H9 (cell line): ENCODE data around the gene AOC1. TPM values are rescaled to one million over a fixed set of nuclear protein-coding genes. Genes with fewer than 3 reads are reported as not detected.
A peak's percentile ranks its signal among the peaks of the same experiment; 100 is the strongest.

Source experiments
- DNase-seq: peaks from one replicate; pipeline ENCODE4 v3.0.0-alpha.2; 2017
- H2AFZ ChIP-seq: one replicate; pipeline ENCODE4 v1.6.1; 2013; ENCODE audit warnings: mild to moderate bottlenecking, low read length, control low read depth, moderate library complexity
- H2AK5ac ChIP-seq: 2 replicates; pipeline ENCODE4 v1.6.1; 2013; ENCODE audit warnings: low read length, control low read depth, mixed read lengths; ENCODE audit not compliant: insufficient read length
- H2BK120ac ChIP-seq: one replicate; pipeline ENCODE4 v1.6.1; 2013; ENCODE audit warnings: low read depth, mild to moderate bottlenecking, low read length, control low read depth, inconsistent platforms; ENCODE audit not compliant: poor library complexity, severe bottlenecking
- H2BK12ac ChIP-seq: 2 replicates; pipeline ENCODE4 v1.6.1; 2013; ENCODE audit warnings: low read length, control low read depth, mixed read lengths, low read depth; ENCODE audit not compliant: insufficient read length
- H2BK15ac ChIP-seq: 2 replicates; pipeline ENCODE4 v1.6.1; 2013; ENCODE audit warnings: low read depth, low read length, control low read depth
- H2BK20ac ChIP-seq: one replicate; pipeline ENCODE4 v1.6.1; 2013; ENCODE audit warnings: low read depth, mild to moderate bottlenecking, low read length, control low read depth, inconsistent platforms; ENCODE audit not compliant: poor library complexity, severe bottlenecking
- H2BK5ac ChIP-seq: 2 replicates; pipeline ENCODE4 v1.6.1; 2013; ENCODE audit warnings: low read length, control low read depth, mixed read lengths; ENCODE audit not compliant: insufficient read length
- H3K14ac ChIP-seq: 2 replicates; pipeline ENCODE4 v1.6.1; 2013; ENCODE audit warnings: low read length, control low read depth; ENCODE audit not compliant: insufficient read depth
- H3K18ac ChIP-seq: 2 replicates; pipeline ENCODE4 v1.6.1; 2013; ENCODE audit warnings: low read depth, mild to moderate bottlenecking, mixed read lengths, low read length, control low read depth; ENCODE audit not compliant: insufficient read length
- H3K23ac ChIP-seq: 2 replicates; pipeline ENCODE4 v1.6.1; 2013; ENCODE audit warnings: low read length, control low read depth, mixed read lengths, low read depth; ENCODE audit not compliant: insufficient read length
- H3K23me2 ChIP-seq: 2 replicates; pipeline ENCODE4 v1.6.1; 2013; ENCODE audit warnings: low read depth, mild to moderate bottlenecking, mixed read lengths, low read length, control low read depth; ENCODE audit not compliant: insufficient read length, poor library complexity, severe bottlenecking
- H3K27ac ChIP-seq: 2 replicates; pipeline ENCODE4 v1.5.1; 2013; ENCODE audit warnings: low read length, control low read depth, mixed read lengths, low read depth; ENCODE audit not compliant: insufficient read length
- H3K27me3 ChIP-seq: 2 replicates; pipeline ENCODE4 v1.6.1; 2013; ENCODE audit warnings: low read length, control low read depth, inconsistent platforms; ENCODE audit not compliant: insufficient read depth
- H3K4ac ChIP-seq: 2 replicates; pipeline ENCODE4 v1.6.1; 2013; ENCODE audit warnings: low read depth, mild to moderate bottlenecking, control low read depth, inconsistent platforms, low read length, moderate library complexity
- H3K4me1 ChIP-seq: 2 replicates; pipeline ENCODE4 v1.6.1; 2013; ENCODE audit warnings: low read length, control low read depth, inconsistent platforms; ENCODE audit not compliant: insufficient read depth
- H3K4me2 ChIP-seq: 2 replicates; pipeline ENCODE4 v1.6.1; 2013; ENCODE audit warnings: low read length, control low read depth, mixed read lengths; ENCODE audit not compliant: insufficient read length, insufficient read depth
- H3K56ac ChIP-seq: 2 replicates; pipeline ENCODE4 v1.6.1; 2013; ENCODE audit warnings: low read depth, mild to moderate bottlenecking, mixed read lengths, low read length, control low read depth; ENCODE audit not compliant: insufficient read length
- H3K79me1 ChIP-seq: 2 replicates; pipeline ENCODE4 v1.6.1; 2013; ENCODE audit warnings: low read depth, mild to moderate bottlenecking, moderate library complexity, low read length, control low read depth, inconsistent platforms; ENCODE audit not compliant: insufficient read depth, poor library complexity, severe bottlenecking
- H3K79me2 ChIP-seq: 2 replicates; pipeline ENCODE4 v1.6.1; 2013; ENCODE audit warnings: low read length, control low read depth, inconsistent platforms; ENCODE audit not compliant: insufficient read depth
- H3K9ac ChIP-seq: 2 replicates; pipeline ENCODE4 v1.6.1; 2013; ENCODE audit warnings: low read length, control low read depth, mixed read lengths; ENCODE audit not compliant: insufficient read length; ENCODE audit errors: extremely low read depth
- H3K9me3 ChIP-seq: one replicate; pipeline ENCODE4 v1.6.1; 2013; ENCODE audit warnings: low read depth, low read length, inconsistent platforms; ENCODE audit not compliant: control insufficient read depth
- H3T11ph ChIP-seq: one replicate; pipeline ENCODE4 v1.6.1; 2013; ENCODE audit warnings: mild to moderate bottlenecking, low read length, control low read depth, inconsistent platforms
- H4K20me1 ChIP-seq: one replicate; pipeline ENCODE4 v1.6.1; 2013; ENCODE audit not compliant: control insufficient read depth, insufficient read length, insufficient read depth
- H4K5ac ChIP-seq: 2 replicates; pipeline ENCODE4 v1.6.1; 2013; ENCODE audit warnings: low read depth, mild to moderate bottlenecking, mixed read lengths, low read length, control low read depth; ENCODE audit not compliant: insufficient read length
- H4K8ac ChIP-seq: replicated peaks from 2 replicates; pipeline ENCODE4 v1.6.1; 2013; ENCODE audit warnings: low read length, control low read depth, mixed read lengths, low read depth; ENCODE audit not compliant: insufficient read length
- H4K91ac ChIP-seq: 2 replicates; pipeline ENCODE4 v1.6.1; 2013; ENCODE audit warnings: low read depth, mild to moderate bottlenecking, moderate library complexity, mixed read lengths, low read length, control low read depth; ENCODE audit not compliant: insufficient read length
- H3K27ac Mint-ChIP-seq, 3 experiments: 2 replicates in 2 of 3; 3 replicates in 1 of 3; pipeline ENCODE4 v1.8.0; 2020 to 2021; ENCODE audit warnings: mixed read lengths in 3 of 3, mild to moderate bottlenecking in 1 of 3, moderate library complexity in 1 of 3
- H3K27me3 Mint-ChIP-seq: 2 replicates; pipeline ENCODE4 v1.8.0; 2021; ENCODE audit warnings: low read depth, mild to moderate bottlenecking, moderate library complexity, mixed read lengths
- H3K36me3 Mint-ChIP-seq, 3 experiments: 2 replicates in 2 of 3; 3 replicates in 1 of 3; pipeline ENCODE4 v1.8.0; 2020 to 2021; ENCODE audit warnings: low read depth in 3 of 3, mixed read lengths in 3 of 3; ENCODE audit not compliant: insufficient read depth in 1 of 3
- H3K4me1 Mint-ChIP-seq, 2 experiments: 2 replicates each; pipeline ENCODE4 v1.8.0; 2020; ENCODE audit warnings: mixed read lengths in 2 of 2
- H3K4me3 Mint-ChIP-seq, 2 experiments: 2 replicates in 1 of 2; 3 replicates in 1 of 2; pipeline ENCODE4 v1.8.0; 2020 to 2021; ENCODE audit warnings: mild to moderate bottlenecking in 2 of 2, mixed read lengths in 2 of 2, moderate library complexity in 1 of 2
- H3K9me3 Mint-ChIP-seq, 2 experiments: 2 replicates in 1 of 2; 3 replicates in 1 of 2; pipeline ENCODE4 v1.8.0; 2020; ENCODE audit warnings: mild to moderate bottlenecking in 2 of 2, mixed read lengths in 2 of 2, moderate library complexity in 1 of 2
- WGBS: extraction: QIAGEN DNeasy Blood & Tissue Kit; methylation state at CpG from one replicate; pipeline ENCODE4 v1.1.7; 2013; ENCODE audit warnings: missing lambda C conversion rate, low lambda C conversion rate, mixed read lengths; ENCODE audit not compliant: insufficient read length; ENCODE audit errors: extremely low coverage; 5-methylcytosine and 5-hydroxymethylcytosine counted together
- total RNA-seq: library from RNA; stranded (reverse); gene quantifications from 2 replicates; pipeline ENCODE4 v1.2.1, GENCODE V29; 2021
- TF ChIP-seq, protein P1 (sequence below): fragments of 200-600 bp; sonication (generic); conservative IDR thresholded peaks from 3 replicates; pipeline ENCODE4 v1.8.0; 2021; ENCODE audit warnings: antibody characterized with exemption, mild to moderate bottlenecking

The AOC1 gene
- total RNA-seq, 1 experiment from 2014 or later: 0.28 TPM

GRCh38 chr7:150848561-150849115 is 3.7 kb upstream of the AOC1 start:
- H2AFZ ChIP-seq: no peak overlapping the region
- H3K56ac ChIP-seq: no peak overlapping the region
- no peak overlapping the region for H3K23ac ChIP-seq
- H4K91ac ChIP-seq: no peak overlapping the region
- no peak overlapping the region for H3K27ac ChIP-seq
- H4K20me1 ChIP-seq: no peaks in the 10 kb centered on the region
- no peaks in the 10 kb centered on the region for H3K27me3 ChIP-seq
- no peak overlapping the region for H4K8ac ChIP-seq
- H3K18ac ChIP-seq: no peak overlapping the region
- no peaks in the 10 kb centered on the region for H3K9me3 ChIP-seq
- H3K4me2 ChIP-seq: no peak overlapping the region
- H3K4me1 Mint-ChIP-seq: peaks cover 4 to 7% of the 10 kb centered on the region in 2 experiments
- no peak overlapping the region for H2BK5ac ChIP-seq
- TF ChIP-seq, protein P1, sequence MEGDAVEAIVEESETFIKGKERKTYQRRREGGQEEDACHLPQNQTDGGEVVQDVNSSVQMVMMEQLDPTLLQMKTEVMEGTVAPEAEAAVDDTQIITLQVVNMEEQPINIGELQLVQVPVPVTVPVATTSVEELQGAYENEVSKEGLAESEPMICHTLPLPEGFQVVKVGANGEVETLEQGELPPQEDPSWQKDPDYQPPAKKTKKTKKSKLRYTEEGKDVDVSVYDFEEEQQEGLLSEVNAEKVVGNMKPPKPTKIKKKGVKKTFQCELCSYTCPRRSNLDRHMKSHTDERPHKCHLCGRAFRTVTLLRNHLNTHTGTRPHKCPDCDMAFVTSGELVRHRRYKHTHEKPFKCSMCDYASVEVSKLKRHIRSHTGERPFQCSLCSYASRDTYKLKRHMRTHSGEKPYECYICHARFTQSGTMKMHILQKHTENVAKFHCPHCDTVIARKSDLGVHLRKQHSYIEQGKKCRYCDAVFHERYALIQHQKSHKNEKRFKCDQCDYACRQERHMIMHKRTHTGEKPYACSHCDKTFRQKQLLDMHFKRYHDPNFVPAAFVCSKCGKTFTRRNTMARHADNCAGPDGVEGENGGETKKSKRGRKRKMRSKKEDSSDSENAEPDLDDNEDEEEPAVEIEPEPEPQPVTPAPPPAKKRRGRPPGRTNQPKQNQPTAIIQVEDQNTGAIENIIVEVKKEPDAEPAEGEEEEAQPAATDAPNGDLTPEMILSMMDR: no peak
- H3K4me3 Mint-ChIP-seq: no peak overlapping the region
- no peak overlapping the region; a peak in 1 of 7 replicates for H3K27ac Mint-ChIP-seq
- no peak overlapping the region for H3K4ac ChIP-seq
- no peaks in the 10 kb centered on the region for H3K23me2 ChIP-seq
- H2BK120ac ChIP-seq: no peak overlapping the region
- no peaks in the 10 kb centered on the region for H3K4me1 ChIP-seq
- peak; percentile 7 for DNase-seq
- no CpG with 5 or more reads among the region's 3 CpGs for WGBS
- no peaks in the 10 kb centered on the region for H3K36me3 Mint-ChIP-seq
- H2BK20ac ChIP-seq: no peak overlapping the region
- no peaks in the 10 kb centered on the region for H3K9me3 Mint-ChIP-seq
- no peaks in the 10 kb centered on the region for H3K79me1 ChIP-seq
- H2AK5ac ChIP-seq: no peak overlapping the region
- no peak overlapping the region for H2BK15ac ChIP-seq
- peaks cover 39% of the 10 kb centered on the region for H3K27me3 Mint-ChIP-seq
- no peak overlapping the region for H3K9ac ChIP-seq
- H2BK12ac ChIP-seq: no peak overlapping the region
- H4K5ac ChIP-seq: no peak overlapping the region
- H3K14ac ChIP-seq: no peak overlapping the region; the same call in 1 of the 2 replicates
- no peaks in the 10 kb centered on the region for H3K79me2 ChIP-seq
- H3T11ph ChIP-seq: no peak overlapping the region
